Suprapubic skin (tissue), 3 donors: ENCODE data around the gene PEPD.

Experiments used
- CTCF ChIP-seq, 2 donors: fragments of 200-600 bp in 1 of 2; fragments of 450-650 bp in 1 of 2; sonication (generic) in 1 of 2; IDR thresholded peaks; one replicate each; pipeline ENCODE4 v1.5.1; 2016 to 2019; ENCODE audit warnings: antibody characterized with exemption in 2 of 2, mild to moderate bottlenecking in 1 of 2, moderate library complexity in 1 of 2
- POLR2AphosphoS5 ChIP-seq, 3 donors: sonication (generic); formaldehyde crosslinking; IDR thresholded peaks; one replicate each; pipeline ENCODE4 v1.6.1; 2017; ENCODE audit warnings: antibody characterized with exemption in 3 of 3

GRCh38 chr19:33462112-33462791 is 59.3 kb downstream of the PEPD start:
- TF ChIP-seq POLR2AphosphoS5 (IDR thresholded peaks at IDR 0.05) = no peak
- TF ChIP-seq CTCF (IDR thresholded peaks at IDR 0.05) = no peak
